Right cardiac atrium (tissue), 5 donors: ENCODE results near the gene MYOM1. TPM values are rescaled to one million over a fixed set of nuclear protein-coding genes. Genes with fewer than 3 reads are reported as not detected.

Source experiments
- ATAC-seq, 2 donors: fragments of 200-7000 bp; cut with Tn5 transposase; one replicate each; pipeline versions ENCODE4 v1.8.0 to v1.9.1; 2020; ENCODE audit warnings: moderate library complexity in 2 of 2, mild to moderate bottlenecking in 1 of 2
- DNase-seq, 3 donors: peaks; one replicate each; pipeline ENCODE4 v3.0.0-alpha.2; 2020
- H3K27ac ChIP-seq: one replicate; pipeline ENCODE4 v1.5.1; 2013; ENCODE audit warnings: mild to moderate bottlenecking, low read length, control low read depth, moderate library complexity
- H3K27me3 ChIP-seq: one replicate; pipeline ENCODE4 v1.6.1; 2013; ENCODE audit not compliant: control insufficient read depth, insufficient read depth
- H3K4me1 ChIP-seq: one replicate; pipeline ENCODE4 v1.6.1; 2013; ENCODE audit warnings: low read length; ENCODE audit not compliant: control insufficient read depth, insufficient read depth
- H3K4me3 ChIP-seq: one replicate; pipeline ENCODE4 v1.5.1; 2013; ENCODE audit warnings: low read length, control low read depth
- H3K9me3 ChIP-seq: one replicate; pipeline ENCODE4 v1.6.1; 2013; ENCODE audit warnings: low read length; ENCODE audit not compliant: control insufficient read depth
- WGBS: extraction: QIAGEN DNeasy Blood & Tissue Kit; methylation state at CpG from one replicate; pipeline ENCODE4 v1.1.7; 2013; 5-methylcytosine and 5-hydroxymethylcytosine counted together
- intact Hi-C, 4 donors: fragments of 100-400 bp; cut with DNase I; formaldehyde crosslinking; loops; one replicate each; pipeline versions ENCODE4 v1.11.0 to v1.14.0; 2022 to 2023
- polyA plus RNA-seq: library from polyadenylated mRNA; stranded (reverse); fragments of 200-250 nt; gene quantifications from one replicate; pipeline ENCODE4 v1.2.3, GENCODE V29; 2013
- total RNA-seq, 4 donors: library from RNA; stranded (reverse); fragmentation: NEBNext Ultra II Directional; extraction: Animal tissue kit (Norgen Biotek cat#: 25700); gene quantifications; one replicate each; pipeline ENCODE4 v1.2.1, GENCODE V29; 2021
- donor health status: healthy with polysubstance abuse.
- donor health status: DM: no; HTN: yes; CAD: no.
- donor health status: DM: no; HTN: no; CAD: no.
- donor health status: DM: no; HTN: yes; CAD: no; lungs with severe emphysema.
- donor health status: DM: yes; HTN: yes; CAD: no.

Gene MYOM1
- total and polyA plus RNA-seq, 5 donors = 177 to 479 (median 337) TPM

DNA sequence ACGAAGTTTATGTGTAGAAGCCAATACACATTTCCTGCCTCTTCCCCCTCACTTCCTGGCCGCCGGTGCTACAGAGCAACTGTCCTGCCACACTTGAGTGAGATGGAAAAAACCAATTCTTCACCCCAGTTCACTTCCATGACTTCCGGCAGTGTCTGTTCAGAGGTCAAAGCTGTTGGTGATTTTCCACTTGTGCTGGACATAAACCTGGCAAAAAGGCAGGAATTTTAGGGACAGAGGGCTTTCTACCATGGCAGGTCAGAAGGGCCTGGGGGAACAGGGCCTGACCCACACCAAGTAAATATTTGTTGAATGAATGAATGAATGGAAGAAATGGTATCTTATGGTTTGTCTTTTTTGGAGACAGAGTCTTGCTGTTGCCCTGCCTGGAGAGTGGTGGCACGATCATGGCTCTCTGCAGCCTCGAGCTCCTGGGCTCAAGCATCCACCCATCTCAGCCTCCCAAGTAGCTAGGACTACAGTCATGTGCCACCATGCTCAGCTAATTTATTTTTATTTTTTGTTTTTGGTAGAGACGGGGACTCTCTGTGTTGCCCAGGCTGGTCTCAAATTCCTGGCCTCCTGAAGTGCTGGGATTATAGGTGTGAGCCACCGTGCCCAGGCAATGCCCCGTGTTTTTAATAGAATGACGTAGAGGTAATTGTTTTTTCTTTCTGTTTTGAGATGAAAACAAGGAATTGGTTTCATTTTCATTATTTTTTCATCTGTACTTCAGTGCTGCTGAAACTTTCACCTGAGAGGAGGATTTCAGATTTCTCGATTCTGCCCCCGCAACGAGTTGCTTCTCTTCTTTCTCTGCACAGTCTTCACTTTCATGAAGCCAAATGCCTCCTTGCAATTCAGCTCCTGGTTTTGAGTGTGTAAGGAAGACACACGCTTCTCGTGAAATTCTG, 158.8 kb downstream of the MYOM1 start:
- Histone ChIP-seq H3K9me3 (no peaks in the 10 kb centered on the region), H3K4me3 (no peak overlapping the region), H3K27ac (peak overlapping the region; percentile 62), H3K4me1 (no peaks in the 10 kb centered on the region), H3K27me3 (no peaks in the 10 kb centered on the region)
- peak; percentile 29 to 86 for ATAC-seq
- 75% methylated on average over 15 of the region's 15 CpGs for WGBS
- intact Hi-C loops = loop anchor here in 3 of 4 donors (5.0 to 10.0 kb wide), 3 partner anchors 46 to 129 kb away; partner anchors contain the start of gene LPIN2 (in 1 of the 3)
- peak in 2 of 3 donors; percentile 34 to 65 for DNase-seq

DNA sequence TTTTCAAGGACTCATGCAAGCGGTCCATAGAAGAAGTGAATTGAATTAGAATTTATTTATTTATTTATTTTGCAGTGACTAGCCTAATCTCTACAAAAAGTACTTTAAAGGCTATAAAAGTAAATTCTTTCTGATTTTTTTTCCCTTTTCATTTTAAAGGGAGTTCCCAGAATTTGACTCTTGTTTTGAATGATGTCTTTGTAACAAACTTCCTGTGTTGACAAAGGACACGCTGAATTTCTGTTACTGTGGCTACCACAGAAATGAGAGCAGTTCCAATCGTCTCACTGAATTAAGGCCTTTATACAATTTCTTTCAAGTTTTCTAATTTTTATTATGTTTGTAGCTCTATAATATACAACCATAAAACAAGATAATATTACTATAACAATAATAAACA, 160.5 kb downstream of the MYOM1 start:
- no peaks in the 10 kb centered on the region for H3K9me3 ChIP-seq
- no peak for DNase-seq
- no peaks in the 10 kb centered on the region for H3K27me3 ChIP-seq
- intact Hi-C loops = loop anchor here in 1 of 4 donors (5.0 kb wide), 1 partner anchor 47 kb away; the partner anchor contains the start of gene LPIN2
- no peaks in the 10 kb centered on the region for H3K4me1 ChIP-seq
- WGBS = 54% methylated on average over 3 of the region's 3 CpGs
- H3K4me3 ChIP-seq = no peak overlapping the region
- no peak for ATAC-seq
- H3K27ac ChIP-seq = no peak overlapping the region

DNA sequence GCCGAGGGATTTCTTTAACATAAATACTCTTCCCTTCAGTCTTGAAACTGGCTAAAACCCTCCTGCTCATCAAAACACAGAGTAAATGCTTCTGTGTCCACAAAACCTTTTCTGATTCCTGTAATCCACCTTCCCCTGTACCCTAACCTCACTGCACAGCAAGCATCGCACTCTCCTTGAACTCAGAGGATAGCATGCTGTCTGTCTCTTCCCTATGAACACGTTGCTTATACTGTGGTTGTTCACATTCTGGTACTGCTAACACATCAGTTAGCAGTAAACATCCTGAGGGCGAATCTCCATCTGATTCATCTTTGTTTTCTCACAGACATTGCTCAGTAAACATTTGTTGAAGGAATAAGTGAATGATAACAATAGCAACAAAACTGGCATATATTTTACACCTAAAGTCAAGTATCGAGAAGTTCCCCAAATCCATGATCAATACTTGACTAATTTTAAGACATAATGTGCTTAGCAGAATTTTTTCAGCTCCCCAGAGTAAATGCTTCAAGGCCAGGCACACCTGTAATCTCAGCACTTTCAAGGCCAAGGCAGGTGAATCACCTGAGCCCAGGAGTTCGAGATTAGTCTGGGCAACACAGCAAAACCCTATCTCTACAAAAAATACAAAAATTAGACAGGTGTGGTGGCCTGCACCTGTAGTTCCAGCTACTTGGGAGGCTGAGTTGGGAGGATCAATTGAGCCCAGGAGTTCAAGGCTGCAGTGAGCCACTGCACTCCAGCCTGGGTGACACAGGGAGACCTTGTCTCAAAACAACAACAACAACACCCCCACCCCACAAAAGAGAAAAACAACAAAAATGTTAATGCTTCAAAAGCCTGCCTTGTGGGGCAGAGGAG, 161.2 kb downstream of the MYOM1 start:
- Histone ChIP-seq H3K27ac (no peak overlapping the region), H3K4me1 (no peaks in the 10 kb centered on the region), H3K9me3 (no peaks in the 10 kb centered on the region), H3K27me3 (no peaks in the 10 kb centered on the region), H3K4me3 (no peak overlapping the region)
- no peak for ATAC-seq
- DNase-seq = no peak
- intact Hi-C loops = loop anchor here in 1 of 4 donors (5.0 kb wide), 1 partner anchor 46 kb away; the partner anchor contains the start of gene LPIN2
- 90% methylated on average over 6 of the region's 6 CpGs for WGBS

DNA sequence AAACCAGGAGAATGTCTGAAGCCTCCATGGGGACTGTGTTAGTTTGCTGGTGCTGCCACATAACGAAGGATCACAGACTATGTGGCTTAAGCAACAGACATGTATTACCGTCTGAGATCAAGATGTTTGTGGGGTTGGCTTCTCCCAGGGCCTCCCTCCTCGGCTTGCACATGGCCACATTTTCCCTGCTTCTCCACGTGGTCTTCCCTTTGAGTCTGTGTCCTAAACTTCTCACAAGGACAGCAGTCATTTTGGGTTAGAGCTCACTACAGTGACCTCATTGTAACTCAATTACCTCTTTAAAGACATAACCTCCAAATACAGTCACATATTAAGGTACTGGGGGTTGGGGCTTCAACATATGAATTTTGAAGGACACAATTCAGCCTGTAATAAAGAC, 162.2 kb downstream of the MYOM1 start:
- no peaks in the 10 kb centered on the region for H3K9me3 ChIP-seq
- no peak for DNase-seq
- no peaks in the 10 kb centered on the region for H3K4me1 ChIP-seq
- no peaks in the 10 kb centered on the region for H3K27me3 ChIP-seq
- intact Hi-C loops = loop anchor here in 1 of 4 donors (5.0 kb wide), 1 partner anchor 45 kb away; the partner anchor contains the start of gene LPIN2
- ATAC-seq = no peak
- no peak overlapping the region for H3K4me3 ChIP-seq
- H3K27ac ChIP-seq = no peak overlapping the region
- WGBS = 78% methylated on average over 4 of the region's 4 CpGs

DNA sequence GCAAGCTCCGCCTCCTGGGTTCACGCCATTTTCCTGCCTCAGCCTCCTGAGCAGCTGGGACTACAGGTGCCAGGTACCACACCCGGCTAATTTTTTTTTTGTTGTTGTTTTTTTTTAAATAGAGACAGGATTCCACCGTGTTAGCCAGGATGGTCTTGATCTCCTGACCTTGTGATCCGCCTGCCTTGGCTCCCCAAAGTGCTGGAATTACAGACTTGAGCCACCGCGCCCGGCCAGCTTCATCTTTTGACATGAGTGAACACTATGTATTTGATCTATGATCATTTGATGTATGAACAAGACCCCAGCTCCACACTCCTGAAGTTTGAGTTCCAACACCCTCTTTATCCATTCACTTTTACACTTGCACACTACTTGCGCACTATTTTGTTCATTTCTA, 163.5 kb downstream of the MYOM1 start:
- intact Hi-C loops = loop anchor here in 1 of 4 donors (5.0 kb wide), 1 partner anchor 44 kb away; the partner anchor contains the start of gene LPIN2
- no peaks in the 10 kb centered on the region for H3K27me3 ChIP-seq
- ATAC-seq (no peak), DNase-seq (no peak)
- no peak overlapping the region for H3K27ac ChIP-seq
- H3K4me3 ChIP-seq = no peak overlapping the region
- no peaks in the 10 kb centered on the region for H3K4me1 ChIP-seq
- 91% methylated on average over 9 of the region's 9 CpGs for WGBS
- no peaks in the 10 kb centered on the region for H3K9me3 ChIP-seq

DNA sequence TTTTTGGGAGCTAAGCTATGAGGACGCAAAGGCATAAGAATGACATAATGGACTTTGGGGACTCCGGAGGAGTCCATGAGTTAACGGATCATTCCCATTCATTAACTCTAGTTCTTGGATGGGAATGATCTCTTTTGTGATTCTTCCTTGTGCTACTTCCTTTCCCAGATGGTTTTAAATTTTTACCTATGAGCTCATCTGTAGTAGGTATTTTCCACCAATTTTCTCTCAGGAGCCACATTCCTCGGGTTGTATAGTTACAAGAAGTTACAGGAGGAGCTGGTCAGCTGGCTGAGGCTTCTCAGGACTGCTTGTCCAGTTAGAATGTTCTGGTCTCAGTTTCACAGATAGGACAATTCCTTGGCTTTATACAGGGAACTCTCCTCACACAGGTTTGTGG, 164.0 kb downstream of the MYOM1 start:
- Histone ChIP-seq H3K27ac (no peak overlapping the region), H3K27me3 (no peaks in the 10 kb centered on the region), H3K4me1 (no peaks in the 10 kb centered on the region), H3K9me3 (no peaks in the 10 kb centered on the region), H3K4me3 (no peak overlapping the region)
- ATAC-seq (no peak), DNase-seq (no peak)
- WGBS = 52% methylated on average over 4 of the region's 4 CpGs
- intact Hi-C loops = loop anchor here in 1 of 4 donors (5.0 kb wide), 1 partner anchor 44 kb away; the partner anchor contains the start of gene LPIN2

DNA sequence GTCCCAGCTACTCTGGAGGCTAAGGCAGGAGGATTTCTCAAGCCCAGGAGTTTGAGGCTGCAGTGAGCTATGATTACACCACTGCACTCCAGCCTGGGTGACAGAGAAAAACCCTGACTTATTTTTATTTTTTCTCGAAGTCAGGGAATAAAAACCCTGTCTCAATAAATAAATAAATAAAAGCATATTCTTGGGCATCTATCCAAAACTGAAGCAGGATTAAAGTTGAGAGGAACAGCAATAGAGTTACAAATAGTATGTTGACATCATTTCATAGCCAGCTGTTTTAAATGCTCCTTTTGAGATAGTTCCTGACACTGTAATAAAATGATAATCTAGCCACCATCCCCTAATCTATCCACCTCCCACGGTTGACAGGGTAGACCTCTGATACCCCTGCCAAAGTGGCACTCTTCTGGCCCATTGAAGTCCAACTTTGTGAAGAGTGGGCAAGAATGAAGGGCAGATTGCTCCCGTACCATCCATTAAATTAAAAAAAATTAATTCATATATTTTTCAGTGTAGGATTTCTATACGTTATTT, 164.5 kb downstream of the MYOM1 start:
- no peaks in the 10 kb centered on the region for H3K4me1 ChIP-seq
- no peaks in the 10 kb centered on the region for H3K9me3 ChIP-seq
- DNase-seq = no peak
- WGBS = 47% methylated on average over 4 of the region's 4 CpGs
- no peaks in the 10 kb centered on the region for H3K27me3 ChIP-seq
- H3K27ac ChIP-seq = no peak overlapping the region
- ATAC-seq = no peak
- intact Hi-C loops = loop anchor here in 1 of 4 donors (5.0 kb wide), 1 partner anchor 43 kb away; the partner anchor contains the start of gene LPIN2
- no peak overlapping the region for H3K4me3 ChIP-seq

DNA sequence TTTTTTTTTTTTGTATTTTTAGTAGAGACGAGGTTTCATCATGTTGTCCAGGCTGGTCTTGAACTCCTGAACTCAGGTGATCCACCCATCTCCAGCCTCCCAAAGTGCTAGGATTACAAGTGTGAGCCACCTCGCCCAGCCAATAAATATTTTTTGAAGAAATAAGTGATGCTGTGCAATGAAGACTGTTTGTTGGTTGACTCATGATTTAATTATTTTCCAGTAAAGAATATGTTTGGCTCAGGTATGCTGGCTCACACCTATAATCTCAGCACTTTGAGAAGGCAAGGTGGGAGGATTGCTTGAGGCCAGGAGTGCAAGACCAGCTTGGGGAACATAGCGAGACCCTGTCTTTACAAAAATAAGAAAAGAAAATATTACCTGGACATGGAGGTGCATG, 165.0 kb downstream of the MYOM1 start:
- Histone ChIP-seq H3K27me3 (no peaks in the 10 kb centered on the region), H3K4me1 (no peaks in the 10 kb centered on the region), H3K27ac (no peak overlapping the region), H3K9me3 (no peaks in the 10 kb centered on the region), H3K4me3 (no peak overlapping the region)
- intact Hi-C loops = loop anchor here in 1 of 4 donors (5.0 kb wide), 1 partner anchor 42 kb away; the partner anchor contains the start of gene LPIN2
- DNase-seq = no peak
- 91% methylated on average over 3 of the region's 3 CpGs for WGBS
- ATAC-seq = no peak

DNA sequence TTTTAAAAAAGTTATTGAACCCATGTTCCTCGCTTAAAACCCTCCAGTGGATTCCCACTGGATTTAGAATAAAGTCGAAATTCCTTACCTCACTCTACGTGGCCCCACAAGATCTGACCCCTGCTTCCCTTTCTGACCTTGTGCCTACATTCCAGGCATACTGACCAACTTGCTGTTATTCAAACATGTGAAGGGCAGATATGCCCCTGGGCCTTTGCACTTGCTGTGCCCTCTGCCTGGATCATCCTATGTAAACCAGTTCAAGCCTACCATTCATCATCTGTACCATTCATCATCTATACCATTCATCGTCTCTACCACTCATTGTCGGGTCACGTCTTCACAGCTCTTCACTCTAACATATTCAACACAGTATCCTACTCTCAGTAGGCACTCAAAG, 165.6 kb downstream of the MYOM1 start:
- Histone ChIP-seq H3K4me3 (no peak overlapping the region), H3K9me3 (no peaks in the 10 kb centered on the region), H3K4me1 (no peaks in the 10 kb centered on the region), H3K27me3 (no peaks in the 10 kb centered on the region), H3K27ac (no peak overlapping the region)
- ATAC-seq = no peak
- intact Hi-C loops = no loop called here
- no peak for DNase-seq
- WGBS = 97% methylated on average over 6 of the region's 6 CpGs

DNA sequence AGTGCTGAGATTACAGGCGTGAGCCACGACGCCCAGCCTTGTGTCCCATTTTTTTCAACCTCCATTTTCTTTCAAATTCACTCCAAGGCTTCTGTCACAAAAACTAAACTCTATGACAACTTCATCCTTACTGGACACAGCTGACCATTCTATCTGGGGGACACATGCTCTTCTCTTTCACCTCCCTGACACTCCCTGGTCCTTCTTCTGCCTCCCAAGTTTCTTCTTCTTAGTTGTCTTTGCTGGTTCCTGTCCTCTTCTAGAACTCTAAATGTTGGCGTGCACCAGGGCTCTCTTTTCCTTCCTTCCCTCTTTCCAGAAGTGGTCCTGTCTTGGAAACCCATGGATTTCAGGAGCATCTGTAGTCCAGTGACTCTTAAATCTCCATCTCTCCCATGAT, 166.7 kb downstream of the MYOM1 start:
- H3K27ac ChIP-seq = no peak overlapping the region
- H3K9me3 ChIP-seq = no peaks in the 10 kb centered on the region
- H3K27me3 ChIP-seq = no peaks in the 10 kb centered on the region
- H3K4me1 ChIP-seq = no peaks in the 10 kb centered on the region
- H3K4me3 ChIP-seq = no peak overlapping the region
- intact Hi-C loops = no loop called here
- 96% methylated on average over 4 of the region's 4 CpGs for WGBS
- ATAC-seq (no peak), DNase-seq (no peak)
